ENCODE measurements around the gene LRRC17. TPM values are rescaled to one million over a fixed set of nuclear protein-coding genes. Genes with fewer than 3 reads are reported as not detected.

Gene LRRC17
- total and polyA plus RNA-seq, 9 of the 15 experiments (the other 6 are each of a cell fraction or from before 2014, with no cell fraction given) = 0.03 to 0.18 (median 0.12) TPM; not detected in 5

DNA sequence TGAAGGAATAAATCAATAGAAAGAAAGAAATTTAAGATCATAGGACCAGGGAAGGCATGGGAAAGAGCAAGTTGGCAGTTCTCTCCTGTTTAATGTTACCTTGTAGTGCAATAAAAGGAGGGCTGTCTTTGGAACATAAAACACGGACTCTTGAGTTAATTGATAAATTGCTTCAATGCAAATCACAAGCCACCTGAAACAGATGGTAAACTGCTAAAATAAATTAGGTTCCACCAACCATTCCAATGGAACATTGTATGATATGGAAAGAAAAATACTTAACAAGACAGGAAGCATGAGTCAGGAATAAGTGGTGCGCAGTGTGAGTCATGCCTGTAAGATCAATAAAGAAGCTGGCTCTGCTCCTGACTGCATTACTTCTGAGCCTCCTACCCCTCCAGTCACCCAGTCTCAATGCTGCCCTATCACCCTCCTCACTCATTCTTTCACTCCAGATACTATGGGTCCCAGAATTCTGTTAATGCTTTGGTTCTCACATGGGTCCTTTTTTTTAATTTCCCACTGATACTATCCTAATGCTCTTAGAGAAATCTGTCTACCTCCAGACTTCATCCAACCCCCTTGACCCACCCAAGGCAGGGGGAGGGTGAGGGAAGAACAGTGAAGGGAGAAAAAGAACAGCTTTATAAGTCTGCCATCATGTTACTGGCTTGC lies 78.9 kb downstream of the LRRC17 start (continued):
- TF ChIP-seq FOXJ2 (tag; IDR thresholded peaks at IDR 0.05) = no peak
- TF ChIP-seq ZBTB17 (CRISPR knock-in tag; IDR thresholded peaks at IDR 0.05) = peak; percentile 29; the same call in 1 of the 2 replicates
- TF ChIP-seq KLF10 (CRISPR knock-in tag; IDR thresholded peaks at IDR 0.05) = no peak
- TF ChIP-seq SIRT6 (IDR thresholded peaks at IDR 0.05; ENCODE audit: low read depth, low read length) = no peak
- TF ChIP-seq, protein P1, sequence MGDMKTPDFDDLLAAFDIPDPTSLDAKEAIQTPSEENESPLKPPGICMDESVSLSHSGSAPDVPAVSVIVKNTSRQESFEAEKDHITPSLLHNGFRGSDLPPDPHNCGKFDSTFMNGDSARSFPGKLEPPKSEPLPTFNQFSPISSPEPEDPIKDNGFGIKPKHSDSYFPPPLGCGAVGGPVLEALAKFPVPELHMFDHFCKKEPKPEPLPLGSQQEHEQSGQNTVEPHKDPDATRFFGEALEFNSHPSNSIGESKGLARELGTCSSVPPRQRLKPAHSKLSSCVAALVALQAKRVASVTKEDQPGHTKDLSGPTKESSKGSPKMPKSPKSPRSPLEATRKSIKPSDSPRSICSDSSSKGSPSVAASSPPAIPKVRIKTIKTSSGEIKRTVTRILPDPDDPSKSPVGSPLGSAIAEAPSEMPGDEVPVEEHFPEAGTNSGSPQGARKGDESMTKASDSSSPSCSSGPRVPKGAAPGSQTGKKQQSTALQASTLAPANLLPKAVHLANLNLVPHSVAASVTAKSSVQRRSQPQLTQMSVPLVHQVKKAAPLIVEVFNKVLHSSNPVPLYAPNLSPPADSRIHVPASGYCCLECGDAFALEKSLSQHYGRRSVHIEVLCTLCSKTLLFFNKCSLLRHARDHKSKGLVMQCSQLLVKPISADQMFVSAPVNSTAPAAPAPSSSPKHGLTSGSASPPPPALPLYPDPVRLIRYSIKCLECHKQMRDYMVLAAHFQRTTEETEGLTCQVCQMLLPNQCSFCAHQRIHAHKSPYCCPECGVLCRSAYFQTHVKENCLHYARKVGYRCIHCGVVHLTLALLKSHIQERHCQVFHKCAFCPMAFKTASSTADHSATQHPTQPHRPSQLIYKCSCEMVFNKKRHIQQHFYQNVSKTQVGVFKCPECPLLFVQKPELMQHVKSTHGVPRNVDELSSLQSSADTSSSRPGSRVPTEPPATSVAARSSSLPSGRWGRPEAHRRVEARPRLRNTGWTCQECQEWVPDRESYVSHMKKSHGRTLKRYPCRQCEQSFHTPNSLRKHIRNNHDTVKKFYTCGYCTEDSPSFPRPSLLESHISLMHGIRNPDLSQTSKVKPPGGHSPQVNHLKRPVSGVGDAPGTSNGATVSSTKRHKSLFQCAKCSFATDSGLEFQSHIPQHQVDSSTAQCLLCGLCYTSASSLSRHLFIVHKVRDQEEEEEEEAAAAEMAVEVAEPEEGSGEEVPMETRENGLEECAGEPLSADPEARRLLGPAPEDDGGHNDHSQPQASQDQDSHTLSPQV (IDR thresholded peaks at IDR 0.05) = peak; percentile 91
- TF ChIP-seq ZKSCAN8 (CRISPR knock-in tag; IDR thresholded peaks at IDR 0.05) = peak; percentile 67; the same call in 1 of the 2 replicates
- no peak for TF ChIP-seq TCFL5 (CRISPR knock-in tag; conservative IDR thresholded peaks at IDR 0.05)
- 0 out of 2 replicates have a peak, but pooled peaks have one; percentile 4 for TF ChIP-seq ZNF41 (CRISPR knock-in tag; conservative IDR thresholded peaks at IDR 0.05)
- peak; percentile 72 for TF ChIP-seq NFIC (IDR thresholded peaks at IDR 0.05)
- TF ChIP-seq JUN (IDR thresholded peaks at IDR 0.05; ENCODE audit: borderline replicate concordance, low read depth, low read length) = peak; percentile 98
- no peak; the same call in 1 of the 2 replicates for TF ChIP-seq JUN (CRISPR knock-in tag; IDR thresholded peaks at IDR 0.05; ENCODE audit: borderline replicate concordance)
- TF ChIP-seq ZBTB2 (IDR thresholded peaks at IDR 0.05) = peak; percentile 73; the same call in 1 of the 2 replicates
- 0 out of 2 replicates have a peak, but pooled peaks have one; percentile 37 for TF ChIP-seq ZBTB26 (CRISPR knock-in tag; IDR thresholded peaks at IDR 0.05)
- TF ChIP-seq AFF1 (IDR thresholded peaks at IDR 0.05; ENCODE audit: low read depth in 1 of 2, partially characterized antibody in 2 of 2) = peak in 1 of 2 experiments; percentile 52
- no peak for TF ChIP-seq TCF7L2 (IDR thresholded peaks at IDR 0.05; ENCODE audit: low read depth, low read length)
- TF ChIP-seq ESRRB (CRISPR knock-in tag; IDR thresholded peaks at IDR 0.05; ENCODE audit: borderline replicate concordance) = no peak
